Measurements from ENCODE around the gene CDK14.

Gene CDK14

DNA sequence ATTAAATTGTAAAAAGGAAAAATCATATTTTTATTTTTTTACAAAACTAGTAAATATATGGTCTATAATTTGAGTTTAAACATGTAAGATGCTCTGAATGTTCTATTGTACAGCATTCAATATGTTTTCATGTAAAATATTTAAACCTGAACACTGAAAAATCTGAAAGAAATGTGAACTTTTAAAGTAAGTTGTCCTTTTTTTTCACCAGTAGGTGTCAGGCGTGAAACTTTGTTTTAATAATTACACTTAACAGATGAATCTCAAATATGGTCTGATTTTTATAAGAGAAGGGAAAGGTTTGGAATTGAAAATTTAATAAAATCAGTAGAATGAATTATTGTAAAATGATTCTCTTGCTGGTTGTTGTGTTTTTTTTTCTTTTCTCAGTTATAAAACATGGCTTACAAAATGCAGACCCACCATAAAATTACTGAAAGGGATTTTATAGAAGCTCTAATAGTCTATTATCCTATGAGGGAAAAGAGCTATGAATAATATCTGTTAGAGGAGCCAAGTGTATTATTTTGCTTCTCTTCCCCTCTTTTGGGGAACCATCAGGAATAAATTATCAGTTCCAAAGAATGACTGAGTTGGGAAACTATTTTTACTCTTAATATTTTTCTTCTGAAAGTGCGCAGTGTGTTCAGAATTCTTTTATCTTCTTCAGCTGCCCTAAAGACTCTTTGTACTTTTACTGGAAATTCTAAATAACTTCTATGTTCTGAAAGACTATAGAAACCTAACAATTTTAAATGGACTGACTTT, 450.4 kb downstream of the CDK14 start:
- ATAC-seq: no peak
- H3K4me3 Mint-ChIP-seq: no peak overlapping the region
- H3K4me1 Mint-ChIP-seq: peaks cover 7% of the 10 kb centered on the region
- no peaks in the 10 kb centered on the region for H3K9me3 Mint-ChIP-seq
- H3K27ac Mint-ChIP-seq: no peak overlapping the region
- no peaks in the 10 kb centered on the region for H3K27me3 Mint-ChIP-seq
- no peak for DNase-seq
- no peaks in the 10 kb centered on the region for H3K36me3 Mint-ChIP-seq (ENCODE audit: low read depth)

DNA sequence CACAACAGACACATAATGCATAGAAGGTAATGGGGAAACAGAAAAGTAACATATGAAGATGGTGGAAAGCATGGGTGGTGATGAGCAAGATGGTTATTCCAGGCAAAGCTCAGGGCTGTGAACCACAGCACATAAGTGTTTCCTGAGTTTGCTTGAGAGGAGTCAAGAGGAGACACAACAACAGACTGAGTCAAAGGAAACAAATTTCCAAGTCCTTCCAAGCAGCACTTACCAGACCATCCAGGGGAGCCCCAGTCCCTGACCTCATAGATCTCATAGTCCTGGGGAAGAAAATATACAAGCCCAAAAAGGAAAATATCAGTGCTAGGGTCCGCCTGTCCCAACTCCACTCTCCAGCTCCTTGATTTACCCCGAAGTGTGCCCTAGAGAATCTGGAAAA, 451.5 kb downstream of the CDK14 start:
- H3K4me3 Mint-ChIP-seq: no peak overlapping the region
- H3K9me3 Mint-ChIP-seq: no peaks in the 10 kb centered on the region
- no peak overlapping the region for H3K27ac Mint-ChIP-seq
- DNase-seq: no peak
- H3K4me1 Mint-ChIP-seq: peaks cover 7% of the 10 kb centered on the region
- ATAC-seq: no peak
- H3K36me3 Mint-ChIP-seq (ENCODE audit: low read depth): no peaks in the 10 kb centered on the region
- no peaks in the 10 kb centered on the region for H3K27me3 Mint-ChIP-seq

DNA sequence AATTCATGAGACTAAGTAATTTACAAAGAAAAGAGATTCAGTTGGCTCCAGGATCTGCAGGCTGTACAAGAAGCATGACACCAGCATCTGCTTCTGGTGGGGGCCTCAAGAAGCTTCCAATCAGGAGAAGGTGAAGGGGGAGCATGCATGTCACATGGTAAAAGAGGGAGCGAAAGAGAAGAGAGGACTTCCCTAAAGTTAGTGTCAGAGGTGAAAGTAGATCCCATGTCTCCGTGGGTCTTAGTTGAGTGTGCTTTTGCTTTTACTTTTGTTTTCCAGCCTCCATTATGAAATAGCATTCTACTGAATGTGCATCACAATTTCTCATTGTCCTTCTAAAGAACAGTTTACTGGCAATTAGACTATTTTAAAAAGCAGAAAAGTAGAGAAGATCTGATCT, 454.6 kb downstream of the CDK14 start:
- peaks cover 7% of the 10 kb centered on the region for H3K4me1 Mint-ChIP-seq
- no peaks in the 10 kb centered on the region for H3K36me3 Mint-ChIP-seq (ENCODE audit: low read depth)
- peaks cover 2% of the 10 kb centered on the region for H3K27me3 Mint-ChIP-seq
- no peaks in the 10 kb centered on the region for H3K9me3 Mint-ChIP-seq
- H3K27ac Mint-ChIP-seq: peak overlapping the region; percentile 41
- H3K4me3 Mint-ChIP-seq: no peak overlapping the region
- ATAC-seq (peak; percentile 40), DNase-seq (no peak)

DNA sequence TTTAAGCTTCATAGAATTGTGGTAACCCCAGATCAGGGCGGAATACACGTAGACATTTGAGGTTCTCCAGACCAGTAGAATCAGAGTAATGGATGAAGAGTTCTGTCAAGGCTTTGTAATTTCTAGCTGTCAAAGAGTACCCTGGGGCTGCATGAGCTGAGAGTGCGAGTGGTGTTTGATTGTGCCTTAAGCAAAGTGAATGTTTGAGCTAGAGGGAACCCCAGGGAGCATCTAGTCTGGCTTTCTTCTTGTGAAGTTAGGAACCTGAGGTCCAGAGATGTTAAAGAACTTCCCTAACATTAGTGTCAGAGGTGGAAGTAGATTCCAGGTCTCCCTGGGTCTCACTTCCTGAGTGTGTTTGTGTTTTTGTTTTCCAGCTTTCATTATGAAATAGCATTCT, 455.8 kb downstream of the CDK14 start:
- Mint-ChIP-seq H3K27ac (no peak overlapping the region), H3K4me3 (no peak overlapping the region), H3K4me1 (peaks cover 7% of the 10 kb centered on the region), H3K9me3 (no peaks in the 10 kb centered on the region), H3K36me3 (ENCODE audit: low read depth) (no peaks in the 10 kb centered on the region), H3K27me3 (peaks cover 2% of the 10 kb centered on the region)
- DNase-seq (no peak), ATAC-seq (no peak)

DNA sequence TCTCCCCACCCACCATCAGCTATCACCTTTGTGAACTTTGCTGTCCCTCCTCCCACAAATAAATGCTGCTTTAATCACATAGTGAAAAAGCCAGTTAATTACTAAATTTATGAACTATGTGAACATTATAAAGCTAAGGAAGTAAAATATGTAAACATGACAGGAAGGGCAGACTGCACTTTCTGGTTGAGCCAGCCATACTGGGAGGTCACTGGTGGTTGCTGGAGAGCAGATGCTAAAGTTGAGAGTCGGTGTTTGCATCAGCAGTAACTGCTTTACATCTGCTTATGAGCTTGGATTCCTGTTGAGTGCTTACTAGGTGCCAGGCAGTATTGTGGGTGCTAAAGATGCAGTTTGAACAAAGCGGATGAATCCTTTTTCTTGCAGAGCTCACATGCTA, 458.3 kb downstream of the CDK14 start:
- no peak for DNase-seq
- Mint-ChIP-seq H3K4me1 (peaks cover 7% of the 10 kb centered on the region), H3K9me3 (no peaks in the 10 kb centered on the region), H3K36me3 (ENCODE audit: low read depth) (no peaks in the 10 kb centered on the region), H3K4me3 (no peak overlapping the region), H3K27me3 (peaks cover 2% of the 10 kb centered on the region), H3K27ac (no peak overlapping the region)
- no peak for ATAC-seq

DNA sequence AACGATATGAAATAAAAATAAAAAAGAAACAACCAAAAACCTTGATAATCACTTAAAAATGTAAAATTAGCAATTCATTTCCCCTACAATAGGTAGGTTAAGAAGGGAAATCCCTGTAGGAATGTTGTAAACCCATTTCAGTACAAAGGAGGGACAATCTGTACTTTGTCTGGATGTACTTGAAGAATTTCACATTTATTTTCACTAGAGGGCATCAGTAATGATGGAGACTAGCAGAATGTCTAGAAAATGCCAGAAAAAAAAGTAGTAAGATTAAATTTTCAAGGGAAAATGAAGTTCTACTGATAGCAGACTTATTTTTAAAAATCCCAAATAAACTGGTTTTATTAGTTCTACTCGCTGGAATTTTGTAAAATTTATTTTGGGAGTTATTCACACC, 459.1 kb downstream of the CDK14 start:
- Mint-ChIP-seq H3K4me1 (peaks cover 7% of the 10 kb centered on the region), H3K4me3 (no peak overlapping the region), H3K27me3 (peaks cover 2% of the 10 kb centered on the region), H3K9me3 (peaks cover 2% of the 10 kb centered on the region), H3K27ac (no peak overlapping the region), H3K36me3 (ENCODE audit: low read depth) (no peaks in the 10 kb centered on the region)
- ATAC-seq (no peak), DNase-seq (no peak)

DNA sequence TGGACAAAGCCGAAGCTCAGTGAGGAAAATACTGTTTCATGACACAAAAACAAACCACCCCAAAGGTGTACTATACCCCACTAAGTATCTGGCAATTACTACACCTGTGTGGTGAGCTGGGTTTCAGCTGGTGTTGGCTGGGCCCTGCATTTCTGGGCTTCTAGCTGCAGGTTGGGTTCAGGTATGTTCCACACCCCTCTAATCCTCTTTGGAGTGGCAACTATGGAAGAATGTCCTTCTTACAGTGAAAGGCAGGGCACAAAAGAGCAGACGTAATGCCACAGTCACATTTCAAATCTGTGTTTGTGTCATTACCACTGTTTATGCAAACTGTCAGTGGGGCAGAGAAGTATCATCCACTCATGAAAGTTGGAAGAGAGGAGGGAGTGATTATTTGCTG, 466.6 kb downstream of the CDK14 start:
- no peak overlapping the region for H3K4me3 Mint-ChIP-seq
- peaks cover 8% of the 10 kb centered on the region for H3K9me3 Mint-ChIP-seq
- ATAC-seq (no peak), DNase-seq (no peak)
- no peaks in the 10 kb centered on the region for H3K27me3 Mint-ChIP-seq
- no peaks in the 10 kb centered on the region for H3K4me1 Mint-ChIP-seq
- no peak overlapping the region for H3K27ac Mint-ChIP-seq
- no peaks in the 10 kb centered on the region for H3K36me3 Mint-ChIP-seq (ENCODE audit: low read depth)

DNA sequence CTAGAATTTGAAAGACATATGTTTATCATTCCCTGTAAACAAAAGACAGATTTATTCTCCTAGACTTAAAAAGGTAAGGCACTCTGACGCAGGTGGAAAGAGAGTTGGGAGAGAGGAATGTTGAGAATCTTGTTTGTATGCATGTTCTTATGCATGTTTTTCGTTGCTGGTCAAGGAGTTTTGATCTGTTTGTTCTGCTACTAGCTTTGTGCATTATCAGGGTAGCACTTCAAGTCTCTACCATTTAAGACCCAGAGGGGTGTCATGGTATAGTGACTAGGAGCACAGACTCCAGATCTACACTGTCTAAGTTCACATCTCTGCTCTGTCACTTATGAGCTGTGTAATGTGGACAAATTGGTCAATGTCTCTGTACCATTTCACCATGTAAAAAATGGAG, 467.9 kb downstream of the CDK14 start:
- Mint-ChIP-seq H3K27ac (no peak overlapping the region), H3K9me3 (peaks cover 8% of the 10 kb centered on the region), H3K27me3 (peaks cover 2% of the 10 kb centered on the region), H3K36me3 (ENCODE audit: low read depth) (no peaks in the 10 kb centered on the region), H3K4me3 (no peak overlapping the region), H3K4me1 (no peaks in the 10 kb centered on the region)
- DNase-seq: no peak
- no peak for ATAC-seq

DNA sequence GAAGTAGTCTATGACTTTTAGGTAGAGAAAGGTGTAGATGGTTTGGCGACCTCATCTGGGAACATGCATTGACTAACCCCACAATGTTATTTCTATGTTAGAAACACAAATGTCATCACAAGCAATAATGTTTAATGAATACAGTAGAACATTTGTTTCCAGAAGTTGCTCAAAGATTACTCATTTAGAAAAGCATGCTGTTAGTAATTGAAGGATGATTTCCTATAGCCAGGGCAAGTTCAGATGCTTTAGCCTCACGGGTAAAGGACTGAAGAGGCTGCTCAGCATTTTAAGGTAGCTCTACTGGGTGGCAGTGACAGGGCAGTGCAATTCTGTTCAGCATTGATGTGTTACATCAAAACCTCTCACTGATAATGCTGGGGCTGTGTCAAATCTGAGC, 468.8 kb downstream of the CDK14 start:
- Mint-ChIP-seq H3K27me3 (peaks cover 2% of the 10 kb centered on the region), H3K4me1 (no peaks in the 10 kb centered on the region), H3K4me3 (no peak overlapping the region), H3K36me3 (ENCODE audit: low read depth) (no peaks in the 10 kb centered on the region), H3K9me3 (peaks cover 8% of the 10 kb centered on the region), H3K27ac (no peak overlapping the region)
- DNase-seq (no peak), ATAC-seq (no peak)

DNA sequence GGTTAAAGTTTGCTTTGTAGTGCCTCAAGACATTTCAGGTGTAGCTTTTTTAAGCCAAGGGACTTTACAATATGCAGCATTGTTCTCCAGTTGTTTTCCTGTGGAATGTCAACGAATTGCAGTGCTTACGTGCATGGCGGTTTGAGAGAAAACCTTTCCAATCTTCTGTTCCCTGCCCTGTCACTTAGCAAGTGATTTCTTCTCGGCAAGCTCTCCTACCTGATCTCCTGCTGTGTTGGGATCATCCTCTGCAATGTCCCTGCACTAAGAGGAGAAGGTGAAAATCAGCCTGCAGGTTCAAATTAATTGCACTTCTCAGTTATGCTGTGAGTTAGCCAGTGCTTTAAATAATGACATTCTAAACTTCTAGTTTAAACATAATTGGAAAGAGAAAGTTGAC, 470.5 kb downstream of the CDK14 start:
- no peak for ATAC-seq
- Mint-ChIP-seq H3K27ac (no peak overlapping the region), H3K36me3 (ENCODE audit: low read depth) (no peaks in the 10 kb centered on the region)

DNA sequence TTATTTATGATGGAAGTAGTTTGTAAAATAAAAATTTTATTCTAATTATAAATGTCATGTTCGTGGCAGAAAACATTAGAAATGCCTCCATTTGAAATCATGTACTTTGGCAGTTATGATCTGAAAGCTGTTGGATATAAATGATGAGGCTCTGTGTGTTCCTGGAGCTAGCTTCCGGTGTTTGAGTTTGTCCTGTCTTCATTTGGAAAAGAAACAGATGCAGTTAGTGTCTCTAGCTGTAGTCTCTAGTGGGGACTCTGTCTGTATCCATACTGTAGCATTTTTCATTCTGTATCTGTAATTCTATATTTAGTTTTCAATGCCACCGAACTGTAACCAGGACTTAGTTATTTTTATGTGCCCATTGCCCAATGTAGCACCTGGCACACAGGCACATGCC, 471.1 kb downstream of the CDK14 start:
- no peak for ATAC-seq
- no peaks in the 10 kb centered on the region for H3K36me3 Mint-ChIP-seq (ENCODE audit: low read depth)
- no peak overlapping the region for H3K4me3 Mint-ChIP-seq

More for the DNA sequence above, 470.5 kb downstream of the CDK14 start:
- no peak for DNase-seq
- Mint-ChIP-seq H3K4me3 (no peak overlapping the region), H3K27me3 (peaks cover 2% of the 10 kb centered on the region), H3K4me1 (no peaks in the 10 kb centered on the region), H3K9me3 (no peaks in the 10 kb centered on the region)

DNA sequence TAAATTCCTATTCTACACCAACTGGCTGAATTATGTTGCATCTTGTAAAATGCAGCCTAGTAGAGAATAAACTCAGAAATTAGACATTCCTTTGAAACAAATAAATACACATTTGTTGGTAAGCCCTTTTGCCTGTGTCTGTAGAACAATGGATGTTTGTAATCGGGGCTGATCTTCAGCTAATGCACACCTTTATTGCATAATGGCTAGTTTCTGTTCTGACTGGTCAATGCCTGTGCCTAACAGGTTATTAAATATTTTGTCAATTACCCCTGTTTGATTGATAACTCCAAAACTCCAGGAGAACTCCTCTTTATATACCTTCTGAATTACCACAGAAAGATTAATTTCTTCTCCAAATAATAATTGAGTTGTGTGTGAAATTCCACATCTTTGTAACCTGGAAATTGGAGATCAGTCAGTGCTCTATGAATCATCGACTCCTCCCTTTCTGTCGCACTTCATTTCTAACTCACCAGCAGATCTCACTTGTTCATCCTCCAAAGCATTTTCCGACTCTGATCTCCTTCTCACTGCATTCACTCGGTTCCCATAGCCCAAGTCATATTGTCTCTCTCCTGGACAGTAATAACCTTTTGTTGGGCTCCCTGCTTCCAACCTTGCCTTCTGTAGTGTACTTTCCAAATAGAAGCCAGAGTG, 472.1 kb downstream of the CDK14 start:
- Mint-ChIP-seq H3K4me1 (no peaks in the 10 kb centered on the region), H3K4me3 (no peak overlapping the region), H3K27ac (no peak overlapping the region), H3K27me3 (peaks cover 8% of the 10 kb centered on the region), H3K9me3 (peaks cover 7% of the 10 kb centered on the region), H3K36me3 (ENCODE audit: low read depth) (no peaks in the 10 kb centered on the region)
- ATAC-seq: no peak
- DNase-seq: no peak

More for the DNA sequence above, 471.1 kb downstream of the CDK14 start:
- Mint-ChIP-seq H3K27ac (no peak overlapping the region), H3K27me3 (peaks cover 2% of the 10 kb centered on the region), H3K9me3 (peaks cover under 1% of the 10 kb centered on the region), H3K4me1 (no peaks in the 10 kb centered on the region)
- DNase-seq: no peak

DNA sequence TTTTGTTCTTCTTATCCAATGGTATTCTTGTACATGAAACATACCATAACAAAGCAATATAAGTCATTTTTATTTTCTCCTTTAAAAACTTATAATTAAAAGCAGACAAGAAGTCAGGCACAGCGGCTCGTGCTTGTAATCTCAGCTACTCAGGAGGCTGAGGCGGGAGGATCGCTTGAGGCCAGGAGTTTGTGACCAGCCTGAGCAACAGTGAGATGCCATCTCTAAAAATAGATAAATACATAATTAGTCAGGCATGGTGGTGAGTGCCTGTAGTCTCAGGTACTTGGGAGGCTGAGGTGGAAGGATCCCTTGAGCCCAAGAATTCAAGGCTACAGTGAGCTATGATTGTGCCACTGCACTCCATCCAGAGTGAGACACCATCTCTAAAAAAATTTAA, 473.0 kb downstream of the CDK14 start:
- peaks cover 7% of the 10 kb centered on the region for H3K9me3 Mint-ChIP-seq
- no peak for ATAC-seq

DNA sequence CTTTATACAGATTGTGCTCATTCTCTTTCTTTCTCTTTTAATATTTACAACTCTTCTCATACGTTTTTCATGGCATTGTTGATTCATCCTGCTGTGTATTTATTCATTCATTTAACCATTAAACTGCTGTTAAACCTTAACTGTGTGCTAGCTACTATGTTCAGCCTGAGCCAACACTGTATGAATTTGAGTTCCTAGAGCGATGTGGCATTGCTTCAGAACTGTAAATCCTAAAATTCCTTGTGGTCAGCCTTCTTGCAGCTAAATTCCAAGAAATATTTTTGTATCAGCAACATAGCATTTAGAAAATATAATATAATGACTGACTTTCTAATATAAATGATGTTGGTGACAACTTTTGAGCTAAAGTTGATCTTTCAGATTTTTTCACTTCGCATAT, 483.4 kb downstream of the CDK14 start:
- H3K27ac Mint-ChIP-seq: no peak overlapping the region
- no peaks in the 10 kb centered on the region for H3K27me3 Mint-ChIP-seq
- no peak overlapping the region for H3K4me3 Mint-ChIP-seq
- DNase-seq (no peak), ATAC-seq (no peak)
- H3K36me3 Mint-ChIP-seq (ENCODE audit: low read depth): no peaks in the 10 kb centered on the region
- H3K4me1 Mint-ChIP-seq: peaks cover 8% of the 10 kb centered on the region
- H3K9me3 Mint-ChIP-seq: no peaks in the 10 kb centered on the region

More for the DNA sequence above, 473.0 kb downstream of the CDK14 start:
- no peak for DNase-seq
- Mint-ChIP-seq H3K4me3 (no peak overlapping the region), H3K27me3 (peaks cover 8% of the 10 kb centered on the region), H3K4me1 (no peaks in the 10 kb centered on the region), H3K27ac (no peak overlapping the region), H3K36me3 (ENCODE audit: low read depth) (no peaks in the 10 kb centered on the region)

DNA sequence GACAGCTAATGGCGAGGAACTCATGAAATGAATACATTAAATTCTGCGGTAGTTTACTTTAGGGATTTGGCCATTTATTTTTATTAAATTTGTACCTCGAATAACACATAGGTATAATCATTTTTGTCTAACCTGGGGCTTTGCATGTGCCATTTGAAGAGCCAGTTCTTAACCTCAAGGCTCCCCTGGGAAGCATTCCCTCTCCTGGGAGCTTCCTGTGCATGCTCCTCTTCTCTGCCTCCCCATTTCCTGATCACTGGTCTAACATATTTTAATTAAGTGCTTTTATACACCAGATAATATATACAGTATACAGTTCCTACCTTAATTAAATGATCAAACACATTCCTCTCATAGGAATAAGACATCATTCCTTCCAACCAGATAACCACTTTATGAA, 484.2 kb downstream of the CDK14 start:
- no peaks in the 10 kb centered on the region for H3K27me3 Mint-ChIP-seq

More for the DNA sequence above, 484.2 kb downstream of the CDK14 start:
- Mint-ChIP-seq H3K9me3 (no peaks in the 10 kb centered on the region), H3K4me1 (peaks cover 17% of the 10 kb centered on the region), H3K36me3 (ENCODE audit: low read depth) (no peaks in the 10 kb centered on the region), H3K4me3 (no peak overlapping the region), H3K27ac (no peak overlapping the region)
- DNase-seq (no peak), ATAC-seq (no peak)
